Measurements from ENCODE around the gene ITGB5. TPM values are rescaled to one million over a fixed set of nuclear protein-coding genes. Genes with fewer than 3 reads are reported as not detected.

The ITGB5 gene
- total RNA-seq, 6 experiments from 2014 or later: 61.3 to 125 (median 98.4) TPM

DNA sequence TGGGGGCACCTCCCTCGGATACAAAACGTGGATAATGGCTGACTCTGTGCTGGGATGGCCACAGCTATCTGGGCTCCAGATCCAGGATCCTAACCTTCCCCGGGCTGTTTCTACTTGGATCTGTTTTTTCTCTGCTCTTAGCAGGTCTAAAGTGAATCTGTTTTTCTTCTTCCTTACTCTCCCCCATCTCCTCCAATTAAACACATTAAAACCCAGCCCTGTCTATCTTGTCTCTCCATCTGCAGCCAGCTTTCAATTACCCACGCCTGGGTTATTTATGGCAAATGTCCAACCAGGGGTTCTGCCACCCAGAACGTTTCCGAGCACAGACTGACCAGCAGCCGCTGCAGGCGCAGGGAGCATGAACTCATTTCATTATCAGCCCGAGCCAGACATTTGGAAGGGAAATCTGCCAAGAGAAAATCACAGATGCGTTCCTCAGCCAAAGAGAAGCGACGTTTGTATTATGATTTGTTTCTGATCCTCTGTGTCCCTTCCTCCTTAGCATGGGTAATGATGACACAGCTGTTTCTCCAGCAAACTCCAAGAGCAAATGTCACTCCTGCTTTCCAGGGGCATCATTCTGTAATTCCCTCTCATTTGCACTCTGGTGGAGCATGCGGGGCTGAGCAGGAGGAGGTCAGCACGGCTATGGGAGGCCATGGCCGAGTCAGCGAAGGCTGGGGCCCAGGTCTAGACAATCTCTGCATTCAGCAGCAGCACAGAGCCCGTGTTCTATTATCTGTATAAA is 114.9 kb downstream of the ITGB5 start:
- H3K36me3 ChIP-seq: peaks cover 3 to 23% (median 13%) of the 10 kb centered on the region in 4 donors

DNA sequence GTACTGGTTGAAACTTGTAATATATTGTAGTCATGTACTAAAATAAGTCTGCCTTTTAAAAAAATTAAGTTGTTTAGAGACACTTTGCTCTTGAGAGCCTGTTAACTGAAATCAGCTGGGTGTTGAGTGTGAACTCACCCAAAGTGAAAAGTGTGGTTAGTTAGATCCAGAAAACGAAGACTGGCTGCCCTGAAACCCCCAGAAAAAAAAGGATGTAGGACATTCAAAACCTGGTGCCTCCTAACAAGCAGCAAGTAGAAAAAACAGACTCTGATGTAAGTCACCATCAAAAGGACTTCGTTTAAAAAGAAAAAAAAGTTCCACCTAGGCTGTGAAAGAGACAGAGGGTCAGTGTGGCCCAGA is 116.1 kb downstream of the ITGB5 start:
- H3K27ac ChIP-seq: no peak overlapping the region
- H3K27me3 ChIP-seq: no peaks in the 10 kb centered on the region
- ATAC-seq (no peak), DNase-seq (no peak)
- intact Hi-C loops (cut with DNase I): no loop called here
- TF ChIP-seq POLR2A (IDR thresholded peaks at IDR 0.05): no peak
- TF ChIP-seq, protein P1, sequence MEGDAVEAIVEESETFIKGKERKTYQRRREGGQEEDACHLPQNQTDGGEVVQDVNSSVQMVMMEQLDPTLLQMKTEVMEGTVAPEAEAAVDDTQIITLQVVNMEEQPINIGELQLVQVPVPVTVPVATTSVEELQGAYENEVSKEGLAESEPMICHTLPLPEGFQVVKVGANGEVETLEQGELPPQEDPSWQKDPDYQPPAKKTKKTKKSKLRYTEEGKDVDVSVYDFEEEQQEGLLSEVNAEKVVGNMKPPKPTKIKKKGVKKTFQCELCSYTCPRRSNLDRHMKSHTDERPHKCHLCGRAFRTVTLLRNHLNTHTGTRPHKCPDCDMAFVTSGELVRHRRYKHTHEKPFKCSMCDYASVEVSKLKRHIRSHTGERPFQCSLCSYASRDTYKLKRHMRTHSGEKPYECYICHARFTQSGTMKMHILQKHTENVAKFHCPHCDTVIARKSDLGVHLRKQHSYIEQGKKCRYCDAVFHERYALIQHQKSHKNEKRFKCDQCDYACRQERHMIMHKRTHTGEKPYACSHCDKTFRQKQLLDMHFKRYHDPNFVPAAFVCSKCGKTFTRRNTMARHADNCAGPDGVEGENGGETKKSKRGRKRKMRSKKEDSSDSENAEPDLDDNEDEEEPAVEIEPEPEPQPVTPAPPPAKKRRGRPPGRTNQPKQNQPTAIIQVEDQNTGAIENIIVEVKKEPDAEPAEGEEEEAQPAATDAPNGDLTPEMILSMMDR (IDR thresholded peaks at IDR 0.05): no peak
- peaks cover 4 to 27% (median 17%) of the 10 kb centered on the region in 4 donors for H3K36me3 ChIP-seq
- 69% methylated on average over 2 of the region's 2 CpGs for WGBS (ENCODE audit: insufficient coverage, low coverage, low lambda C conversion rate, missing lambda C conversion rate)
- H3K4me3 ChIP-seq: no peak overlapping the region
- no peaks in the 10 kb centered on the region for H3K9me3 ChIP-seq
- H3K4me1 ChIP-seq: peaks cover 0 to 12% (median 0%) of the 10 kb centered on the region in 4 donors

More for the DNA sequence above, 114.9 kb downstream of the ITGB5 start:
- Histone ChIP-seq H3K9me3 (no peaks in the 10 kb centered on the region), H3K4me1 (peaks cover 0 to 12% (median 0%) of the 10 kb centered on the region in 4 donors), H3K27me3 (no peaks in the 10 kb centered on the region), H3K4me3 (no peak overlapping the region), H3K27ac (no peak overlapping the region)
- no peak for TF ChIP-seq POLR2A (IDR thresholded peaks at IDR 0.05)
- TF ChIP-seq, protein P1 (IDR thresholded peaks at IDR 0.05): no peak
- ATAC-seq: peak; percentile 57 to 71 (median 66)
- no peak for DNase-seq
- WGBS (ENCODE audit: insufficient coverage, low coverage, low lambda C conversion rate, missing lambda C conversion rate): 22% methylated on average over 14 of the region's 17 CpGs
- intact Hi-C loops (cut with DNase I): no loop called here

DNA sequence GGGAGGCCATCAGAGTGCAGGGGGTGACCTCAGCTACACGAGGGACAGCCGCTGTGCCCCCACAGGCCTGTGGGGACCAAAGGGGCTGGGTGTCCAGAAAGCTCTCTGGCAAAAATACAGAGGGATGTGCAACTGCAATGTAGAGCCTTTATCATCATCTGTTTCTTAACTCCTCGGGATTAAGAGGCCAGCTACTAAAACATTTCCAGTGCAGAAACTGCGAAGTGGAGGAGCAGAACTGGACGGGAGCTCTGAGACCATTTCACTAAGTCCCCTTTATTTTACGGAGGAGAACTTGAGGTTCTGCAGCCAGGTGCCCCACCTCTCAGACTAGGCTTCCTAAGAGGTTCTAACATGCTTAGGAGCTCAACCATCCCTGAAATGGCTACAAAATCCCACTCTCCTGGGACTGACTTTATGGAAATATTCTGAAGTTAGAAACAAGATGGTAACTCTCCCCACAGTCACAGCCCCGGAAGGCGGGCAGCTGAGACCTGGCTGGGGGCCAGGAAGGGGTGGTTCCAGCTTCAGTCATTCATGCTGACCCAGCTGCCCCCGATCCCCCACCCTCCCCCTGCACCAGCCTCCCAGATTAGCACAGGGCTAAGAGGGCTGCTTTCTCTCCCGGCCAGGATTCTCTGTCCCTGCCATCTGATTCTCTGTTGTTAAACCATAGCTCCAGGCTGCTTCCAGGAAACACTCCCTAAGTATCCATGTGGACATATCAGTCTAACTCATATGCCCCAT is 116.7 kb downstream of the ITGB5 start:
- 65% methylated on average over 3 of the region's 10 CpGs for WGBS (ENCODE audit: insufficient coverage, low coverage, low lambda C conversion rate, missing lambda C conversion rate)
- ATAC-seq: no peak
- no peaks in the 10 kb centered on the region for H3K27me3 ChIP-seq
- peaks cover 0 to 12% (median 0%) of the 10 kb centered on the region in 4 donors for H3K4me1 ChIP-seq
- TF ChIP-seq POLR2A (IDR thresholded peaks at IDR 0.05): no peak
- TF ChIP-seq, protein P1 (IDR thresholded peaks at IDR 0.05): no peak
- H3K4me3 ChIP-seq: no peak overlapping the region
- DNase-seq: no peak
- H3K9me3 ChIP-seq: no peaks in the 10 kb centered on the region
- H3K36me3 ChIP-seq: peaks cover 4 to 32% (median 17%) of the 10 kb centered on the region in 4 donors
- H3K27ac ChIP-seq: no peak overlapping the region
- intact Hi-C loops (cut with DNase I): no loop called here

DNA sequence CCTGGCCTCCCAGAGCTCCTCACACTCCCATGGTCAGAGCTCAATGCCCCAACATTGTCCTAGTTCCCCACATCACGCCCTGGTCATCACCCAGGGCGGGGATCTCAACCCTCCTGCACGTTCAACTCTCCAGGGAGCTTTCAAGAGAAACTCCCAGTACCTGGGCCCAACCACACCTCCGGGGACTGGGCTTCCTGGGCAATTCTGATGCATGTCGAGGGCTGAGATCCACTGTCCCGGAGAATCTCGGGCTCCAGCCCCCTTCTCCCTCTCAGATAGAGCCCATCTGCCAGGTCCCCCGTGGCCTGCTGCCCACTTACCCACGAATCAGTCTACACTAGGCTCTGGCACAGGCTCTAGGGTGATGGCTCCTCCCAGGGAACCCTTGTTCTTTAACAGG is 117.7 kb downstream of the ITGB5 start:
- Histone ChIP-seq H3K4me3 (no peak overlapping the region), H3K36me3 (peaks cover 4 to 41% (median 19%) of the 10 kb centered on the region in 4 donors), H3K4me1 (peaks cover 0 to 12% (median 0%) of the 10 kb centered on the region in 4 donors), H3K27me3 (no peaks in the 10 kb centered on the region), H3K27ac (no peak overlapping the region), H3K9me3 (no peaks in the 10 kb centered on the region)
- intact Hi-C loops (cut with DNase I): loop anchor here in 1 of 2 donors (5.0 to 10.0 kb wide), 2 partner anchors 125 to 143 kb away; no protein-coding TSS in a partner anchor
- WGBS (ENCODE audit: insufficient coverage, low coverage, low lambda C conversion rate, missing lambda C conversion rate): 83% methylated on average over 7 of the region's 9 CpGs
- DNase-seq (no peak), ATAC-seq (no peak)
- no peak for TF ChIP-seq POLR2A (IDR thresholded peaks at IDR 0.05)
- TF ChIP-seq, protein P1 (IDR thresholded peaks at IDR 0.05): no peak

All from right lobe of liver (tissue), 6 donors.